Measurements from ENCODE around the gene NOLC1. TPM values are rescaled to one million over a fixed set of nuclear protein-coding genes. Genes with fewer than 3 reads are reported as not detected.

NOLC1 gene
- total and polyA plus RNA-seq, 2 of the 13 experiments (the other 11 are each of a cell fraction or from before 2014, with no cell fraction given) = 50.6 to 81.0 TPM

GRCh38 chr10:102114861-102115618 is 37.1 kb upstream of the NOLC1 start (continued):
- TF ChIP-seq, protein P1, sequence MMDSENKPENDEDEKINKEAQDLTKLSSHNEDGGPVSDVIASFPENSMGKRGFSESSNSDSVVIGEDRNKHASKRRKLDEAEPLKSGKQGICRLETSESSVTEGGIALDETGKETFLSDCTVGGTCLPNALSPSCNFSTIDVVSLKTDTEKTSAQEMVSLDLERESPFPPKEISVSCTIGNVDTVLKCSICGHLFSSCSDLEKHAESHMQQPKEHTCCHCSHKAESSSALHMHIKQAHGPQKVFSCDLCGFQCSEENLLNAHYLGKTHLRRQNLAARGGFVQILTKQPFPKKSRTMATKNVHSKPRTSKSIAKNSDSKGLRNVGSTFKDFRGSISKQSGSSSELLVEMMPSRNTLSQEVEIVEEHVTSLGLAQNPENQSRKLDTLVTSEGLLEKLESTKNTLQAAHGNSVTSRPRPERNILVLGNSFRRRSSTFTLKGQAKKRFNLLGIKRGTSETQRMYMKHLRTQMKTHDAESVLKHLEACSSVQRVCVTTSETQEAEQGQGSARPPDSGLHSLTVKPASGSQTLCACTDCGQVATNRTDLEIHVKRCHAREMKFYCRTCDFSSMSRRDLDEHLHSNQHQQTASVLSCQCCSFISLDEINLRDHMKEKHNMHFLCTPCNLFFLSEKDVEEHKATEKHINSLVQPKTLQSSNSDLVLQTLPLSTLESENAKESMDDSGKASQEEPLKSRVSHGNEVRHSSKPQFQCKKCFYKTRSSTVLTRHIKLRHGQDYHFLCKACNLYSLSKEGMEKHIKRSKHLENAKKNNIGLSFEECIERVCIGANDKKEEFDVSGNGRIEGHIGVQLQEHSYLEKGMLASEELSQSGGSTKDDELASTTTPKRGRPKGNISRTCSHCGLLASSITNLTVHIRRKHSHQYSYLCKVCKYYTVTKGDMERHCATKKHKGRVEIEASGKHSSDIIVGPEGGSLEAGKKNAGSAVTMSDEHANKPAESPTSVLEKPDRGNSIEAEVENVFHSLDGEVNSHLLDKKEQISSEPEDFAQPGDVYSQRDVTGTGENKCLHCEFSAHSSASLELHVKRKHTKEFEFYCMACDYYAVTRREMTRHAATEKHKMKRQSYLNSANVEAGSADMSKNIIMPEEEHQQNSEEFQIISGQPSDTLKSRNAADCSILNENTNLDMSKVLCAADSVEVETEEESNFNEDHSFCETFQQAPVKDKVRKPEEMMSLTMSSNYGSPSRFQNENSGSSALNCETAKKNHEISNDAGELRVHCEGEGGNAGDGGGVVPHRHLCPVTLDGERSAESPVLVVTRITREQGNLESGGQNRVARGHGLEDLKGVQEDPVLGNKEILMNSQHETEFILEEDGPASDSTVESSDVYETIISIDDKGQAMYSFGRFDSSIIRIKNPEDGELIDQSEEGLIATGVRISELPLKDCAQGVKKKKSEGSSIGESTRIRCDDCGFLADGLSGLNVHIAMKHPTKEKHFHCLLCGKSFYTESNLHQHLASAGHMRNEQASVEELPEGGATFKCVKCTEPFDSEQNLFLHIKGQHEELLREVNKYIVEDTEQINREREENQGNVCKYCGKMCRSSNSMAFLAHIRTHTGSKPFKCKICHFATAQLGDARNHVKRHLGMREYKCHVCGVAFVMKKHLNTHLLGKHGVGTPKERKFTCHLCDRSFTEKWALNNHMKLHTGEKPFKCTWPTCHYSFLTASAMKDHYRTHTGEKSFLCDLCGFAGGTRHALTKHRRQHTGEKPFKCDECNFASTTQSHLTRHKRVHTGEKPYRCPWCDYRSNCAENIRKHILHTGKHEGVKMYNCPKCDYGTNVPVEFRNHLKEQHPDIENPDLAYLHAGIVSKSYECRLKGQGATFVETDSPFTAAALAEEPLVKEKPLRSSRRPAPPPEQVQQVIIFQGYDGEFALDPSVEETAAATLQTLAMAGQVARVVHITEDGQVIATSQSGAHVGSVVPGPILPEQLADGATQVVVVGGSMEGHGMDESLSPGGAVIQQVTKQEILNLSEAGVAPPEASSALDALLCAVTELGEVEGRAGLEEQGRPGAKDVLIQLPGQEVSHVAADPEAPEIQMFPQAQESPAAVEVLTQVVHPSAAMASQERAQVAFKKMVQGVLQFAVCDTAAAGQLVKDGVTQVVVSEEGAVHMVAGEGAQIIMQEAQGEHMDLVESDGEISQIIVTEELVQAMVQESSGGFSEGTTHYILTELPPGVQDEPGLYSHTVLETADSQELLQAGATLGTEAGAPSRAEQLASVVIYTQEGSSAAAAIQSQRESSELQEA (CRISPR knock-in tag; IDR thresholded peaks at IDR 0.05; ENCODE audit: not compliant biosample characterization) = no peak
- TF ChIP-seq IRX3 (CRISPR knock-in tag; IDR thresholded peaks at IDR 0.05; ENCODE audit: borderline replicate concordance, low read depth) (no peak), CC2D1A (CRISPR knock-in tag; IDR thresholded peaks at IDR 0.05) (no peak), MED1 (CRISPR knock-in tag; IDR thresholded peaks at IDR 0.05) (no peak), ZFP41 (CRISPR knock-in tag; IDR thresholded peaks at IDR 0.05; ENCODE audit: borderline replicate concordance) (no peak), ATF1 (CRISPR knock-in tag; IDR thresholded peaks at IDR 0.05) (no peak), ZSCAN22 (CRISPR knock-in tag; IDR thresholded peaks at IDR 0.05) (no peak), NFE2L2 (IDR thresholded peaks at IDR 0.05; ENCODE audit: low read length) (no peak), ZNF839 (CRISPR knock-in tag; IDR thresholded peaks at IDR 0.05; ENCODE audit: borderline replicate concordance) (no peak), ZNF207 (IDR thresholded peaks at IDR 0.05; ENCODE audit: borderline replicate concordance) (no peak), NR2F6 (IDR thresholded peaks at IDR 0.05) (no peak), NR2F6 (CRISPR knock-in tag; IDR thresholded peaks at IDR 0.05) (peak; percentile 47; the same call in 1 of the 2 replicates), SMARCE1 (IDR thresholded peaks at IDR 0.05; ENCODE audit: borderline replicate concordance) (no peak), SKIL (CRISPR knock-in tag; IDR thresholded peaks at IDR 0.05; ENCODE audit: borderline replicate concordance) (no peak), TCF12 (IDR thresholded peaks at IDR 0.05) (no peak), TCF12 (CRISPR knock-in tag; IDR thresholded peaks at IDR 0.05) (no peak), ZBTB20 (CRISPR knock-in tag; IDR thresholded peaks at IDR 0.05; ENCODE audit: borderline replicate concordance, low read depth) (no peak), HNF4G (IDR thresholded peaks at IDR 0.05; ENCODE audit: borderline replicate concordance, low read depth, low read length) (no peak), HNF4G (CRISPR knock-in tag; IDR thresholded peaks at IDR 0.05; ENCODE audit: borderline replicate concordance, low read depth) (no peak), ZNF337 (CRISPR knock-in tag; IDR thresholded peaks at IDR 0.05; ENCODE audit: borderline replicate concordance, low read depth) (no peak), TGIF2 (CRISPR knock-in tag; IDR thresholded peaks at IDR 0.05) (peak; percentile 24; the same call in 1 of the 2 replicates)

All from HepG2 (cell line).